ENCODE measurements around the gene KLF2.
"Not testable (repeated sequence)": the region's sequence is repeated elsewhere in the genome, so short reads cannot be mapped to it uniquely, and the experiment has no call there.

Gene KLF2

GRCh38 chr19:16324384-16325160, at the start of gene KLF2:
Gene KLF2 (plus strand): TSS chr19:16324826. CDS start chr19:16324924, 98 bp downstream.
- peak within 1 kb of the TSS; percentile 64 for H3K4me3 ChIP-seq (ENCODE audit: low read depth, low read length)
- DNase-seq (ENCODE audit: low read depth) = peak; percentile 53

GRCh38 chr19:16280306-16280705, 44.3 kb upstream of the KLF2 start:
- H3K4me3 ChIP-seq (ENCODE audit: low read depth, low read length) = no peak overlapping the region
- no peak for DNase-seq (ENCODE audit: low read depth)

- H3K4me3 ChIP-seq (ENCODE audit: low read depth, low read length) = no peak overlapping the region
- DNase-seq (ENCODE audit: low read depth) = no peak
Measured at GRCh38 chr19:16281743-16282142, 42.9 kb upstream of the KLF2 start.

- peak overlapping the region; percentile 25 for H3K4me3 ChIP-seq (ENCODE audit: low read depth, low read length)
- DNase-seq (ENCODE audit: low read depth) = peak; percentile 47
Measured at GRCh38 chr19:16283210-16284061, 41.2 kb upstream of the KLF2 start.

- H3K4me3 ChIP-seq (ENCODE audit: low read depth, low read length) = no peak overlapping the region
- no peak for DNase-seq (ENCODE audit: low read depth)
Measured at GRCh38 chr19:16284505-16284904, 40.1 kb upstream of the KLF2 start.

GRCh38 chr19:16285079-16285478, 39.5 kb upstream of the KLF2 start:
- DNase-seq (ENCODE audit: low read depth); H3K4me3 ChIP-seq (ENCODE audit: low read depth, low read length): not testable (repeated sequence)

- no peak for DNase-seq (ENCODE audit: low read depth)
Measured at GRCh38 chr19:16285769-16286498, 38.7 kb upstream of the KLF2 start.

GRCh38 chr19:16288544-16288943, 36.1 kb upstream of the KLF2 start:
- no peak for DNase-seq (ENCODE audit: low read depth)
- H3K4me3 ChIP-seq (ENCODE audit: low read depth, low read length) = no peak overlapping the region

More at GRCh38 chr19:16285769-16286498, 38.7 kb upstream of the KLF2 start:
- H3K4me3 ChIP-seq (ENCODE audit: low read depth, low read length) = no peak overlapping the region

GRCh38 chr19:16289594-16289993, 35.0 kb upstream of the KLF2 start:
- DNase-seq (ENCODE audit: low read depth) = no peak
- H3K4me3 ChIP-seq (ENCODE audit: low read depth, low read length) = no peak overlapping the region

- DNase-seq (ENCODE audit: low read depth) = no peak
Measured at GRCh38 chr19:16290692-16291091, 33.9 kb upstream of the KLF2 start.

GRCh38 chr19:16293118-16294091, 31.2 kb upstream of the KLF2 start:
- peak overlapping the region; percentile 37 for H3K4me3 ChIP-seq (ENCODE audit: low read depth, low read length)
- peak; percentile 90 for DNase-seq (ENCODE audit: low read depth)

More at GRCh38 chr19:16290692-16291091, 33.9 kb upstream of the KLF2 start:
- H3K4me3 ChIP-seq (ENCODE audit: low read depth, low read length) = no peak overlapping the region

GRCh38 chr19:16295057-16295456, 29.6 kb upstream of the KLF2 start:
- DNase-seq (ENCODE audit: low read depth) = no peak
- H3K4me3 ChIP-seq (ENCODE audit: low read depth, low read length) = no peak overlapping the region

- no peak for DNase-seq (ENCODE audit: low read depth)
- no peak overlapping the region for H3K4me3 ChIP-seq (ENCODE audit: low read depth, low read length)
Measured at GRCh38 chr19:16296713-16297112, 27.9 kb upstream of the KLF2 start.

GRCh38 chr19:16297575-16298178, 26.9 kb upstream of the KLF2 start:
- H3K4me3 ChIP-seq (ENCODE audit: low read depth, low read length) = no peak overlapping the region
- no peak for DNase-seq (ENCODE audit: low read depth)

- DNase-seq (ENCODE audit: low read depth) = no peak
- H3K4me3 ChIP-seq (ENCODE audit: low read depth, low read length) = no peak overlapping the region
Measured at GRCh38 chr19:16298334-16298733, 26.3 kb upstream of the KLF2 start.

GRCh38 chr19:16301999-16302694, 22.5 kb upstream of the KLF2 start:
- DNase-seq (ENCODE audit: low read depth) = peak; percentile 31
- H3K4me3 ChIP-seq (ENCODE audit: low read depth, low read length) = no peak overlapping the region

GRCh38 chr19:16303755-16304154, 20.9 kb upstream of the KLF2 start:
- no peak overlapping the region for H3K4me3 ChIP-seq (ENCODE audit: low read depth, low read length)
- no peak for DNase-seq (ENCODE audit: low read depth)

- H3K4me3 ChIP-seq (ENCODE audit: low read depth, low read length); DNase-seq (ENCODE audit: low read depth): not testable (repeated sequence)
Measured at GRCh38 chr19:16304511-16304910, 20.1 kb upstream of the KLF2 start.
